Activated B cell treated with CpG ODN at 0.5 μM for 24 hours (primary cell): ENCODE results near the gene LARGE1. TPM values are rescaled to one million over a fixed set of nuclear protein-coding genes. Genes with fewer than 3 reads are reported as not detected.

Source experiments
- ATAC-seq: fragments of 200-7000 bp; cut with Tn5 transposase; one replicate; pipeline ENCODE4 v1.10.0; 2021; ENCODE audit warnings: low read depth, mild to moderate bottlenecking, moderate library complexity
- CTCF ChIA-PET: fragments of 350-600 bp; sonication (Branson Sonifier 250); formaldehyde crosslinking; loops from one replicate; lab custom pipeline; 2021; ENCODE audit warnings: antibody characterized with exemption; lab: Charles Lee
- POLR2A ChIA-PET: fragments of 350-600 bp; sonication (Branson Sonifier 250); formaldehyde crosslinking; loops from one replicate; lab custom pipeline; 2021; ENCODE audit warnings: antibody characterized with exemption; lab: Charles Lee
- DNase-seq: peaks from one replicate; pipeline ENCODE4 v3.0.0; 2022
- H3K27ac Mint-ChIP-seq: one replicate; pipeline ENCODE4 v1.8.0; 2020; ENCODE audit warnings: mixed read lengths
- H3K27me3 Mint-ChIP-seq: one replicate; pipeline ENCODE4 v1.8.0; 2021; ENCODE audit warnings: mixed read lengths
- H3K36me3 Mint-ChIP-seq: one replicate; pipeline ENCODE4 v1.8.0; 2021; ENCODE audit warnings: low read depth, mixed read lengths
- H3K4me1 Mint-ChIP-seq: one replicate; pipeline ENCODE4 v1.8.0; 2021; ENCODE audit warnings: mixed read lengths
- H3K4me3 Mint-ChIP-seq: one replicate; pipeline ENCODE4 v1.8.0; 2020; ENCODE audit warnings: mild to moderate bottlenecking, mixed read lengths
- H3K9me3 Mint-ChIP-seq: one replicate; pipeline ENCODE4 v1.8.0; 2020; ENCODE audit warnings: mixed read lengths
- intact Hi-C: fragments of 100-400 bp; cut with micrococcal nuclease; formaldehyde crosslinking; loops from one replicate; pipeline ENCODE4 v1.15.1; 2024
- total RNA-seq: library from RNA; stranded (reverse); gene quantifications from 2 replicates; pipeline ENCODE4 v1.2.3, GENCODE V29; 2022
- TF ChIP-seq, protein P1 (sequence below): fragments of 200-600 bp; IDR thresholded peaks from one replicate; pipeline ENCODE4 v1.8.0; 2022; ENCODE audit warnings: antibody characterized with exemption, mild to moderate bottlenecking

The LARGE1 gene
- total RNA-seq, 1 donor from 2014 or later, result 22.2 TPM

DNA sequence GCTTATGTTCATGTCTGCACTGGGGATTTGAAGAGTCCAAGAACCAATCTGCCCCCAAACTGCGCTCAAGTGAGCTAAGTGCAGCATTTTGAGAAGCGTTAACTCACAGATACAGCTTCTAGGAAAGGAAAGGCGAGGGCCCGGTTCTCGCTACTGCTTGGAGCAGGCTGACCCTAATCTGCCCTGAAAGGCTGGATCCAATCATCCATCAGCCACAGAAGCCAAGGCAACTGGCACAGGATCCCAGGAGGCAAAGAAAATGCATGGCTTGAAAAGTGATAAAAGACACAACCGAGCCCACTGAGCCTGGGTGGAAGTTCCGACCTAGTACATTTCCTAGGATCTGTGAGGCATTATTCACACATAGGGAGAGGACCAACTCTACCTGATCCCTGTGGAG lies 174.8 kb downstream of the LARGE1 start:
- TF ChIP-seq, protein P1, sequence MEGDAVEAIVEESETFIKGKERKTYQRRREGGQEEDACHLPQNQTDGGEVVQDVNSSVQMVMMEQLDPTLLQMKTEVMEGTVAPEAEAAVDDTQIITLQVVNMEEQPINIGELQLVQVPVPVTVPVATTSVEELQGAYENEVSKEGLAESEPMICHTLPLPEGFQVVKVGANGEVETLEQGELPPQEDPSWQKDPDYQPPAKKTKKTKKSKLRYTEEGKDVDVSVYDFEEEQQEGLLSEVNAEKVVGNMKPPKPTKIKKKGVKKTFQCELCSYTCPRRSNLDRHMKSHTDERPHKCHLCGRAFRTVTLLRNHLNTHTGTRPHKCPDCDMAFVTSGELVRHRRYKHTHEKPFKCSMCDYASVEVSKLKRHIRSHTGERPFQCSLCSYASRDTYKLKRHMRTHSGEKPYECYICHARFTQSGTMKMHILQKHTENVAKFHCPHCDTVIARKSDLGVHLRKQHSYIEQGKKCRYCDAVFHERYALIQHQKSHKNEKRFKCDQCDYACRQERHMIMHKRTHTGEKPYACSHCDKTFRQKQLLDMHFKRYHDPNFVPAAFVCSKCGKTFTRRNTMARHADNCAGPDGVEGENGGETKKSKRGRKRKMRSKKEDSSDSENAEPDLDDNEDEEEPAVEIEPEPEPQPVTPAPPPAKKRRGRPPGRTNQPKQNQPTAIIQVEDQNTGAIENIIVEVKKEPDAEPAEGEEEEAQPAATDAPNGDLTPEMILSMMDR, result no peak
- DNase-seq, result no peak
- CTCF ChIA-PET, result no interaction called here
- peaks cover 5% of the 10 kb centered on the region for H3K36me3 Mint-ChIP-seq
- POLR2A ChIA-PET, result no interaction called here
- ATAC-seq, result no peak
- H3K4me3 Mint-ChIP-seq, result no peak overlapping the region
- intact Hi-C loops, result no loop called here
- H3K27me3 Mint-ChIP-seq, result no peaks in the 10 kb centered on the region
- H3K4me1 Mint-ChIP-seq, result peaks cover 56% of the 10 kb centered on the region
- H3K9me3 Mint-ChIP-seq, result no peaks in the 10 kb centered on the region
- no peak overlapping the region for H3K27ac Mint-ChIP-seq

DNA sequence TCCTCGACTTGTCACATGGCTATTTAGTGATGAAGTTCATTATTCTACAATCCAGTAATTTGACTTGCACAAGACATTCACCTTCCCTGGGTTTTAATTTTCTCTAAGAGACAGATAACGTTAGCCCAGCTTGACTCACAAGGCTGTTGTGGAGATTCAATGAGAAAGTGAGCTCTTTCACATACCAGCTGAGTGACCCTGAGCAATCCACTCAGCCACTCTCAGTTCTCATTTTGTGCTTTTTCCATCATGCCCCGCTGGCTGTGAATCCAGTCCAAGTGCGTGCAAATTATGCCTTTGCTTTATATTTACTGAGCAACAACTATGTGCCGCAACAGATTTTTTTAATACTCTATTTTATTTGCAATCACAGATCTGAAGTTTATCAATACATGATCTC lies 176.5 kb downstream of the LARGE1 start:
- CTCF ChIA-PET, result no interaction called here
- DNase-seq, result no peak
- Mint-ChIP-seq H3K9me3 (no peaks in the 10 kb centered on the region), H3K27me3 (no peaks in the 10 kb centered on the region), H3K36me3 (peaks cover 5% of the 10 kb centered on the region), H3K27ac (no peak overlapping the region), H3K4me1 (peaks cover 53% of the 10 kb centered on the region), H3K4me3 (no peak overlapping the region)
- POLR2A ChIA-PET, result interaction anchor here (0.6 kb wide), 1 partner anchor 1951 kb away, joined by 8 read pairs; no protein-coding TSS in a partner anchor
- peak; percentile 65 for ATAC-seq
- intact Hi-C loops, result loop anchor here (2.0 kb wide), 1 partner anchor 225 kb away; no protein-coding TSS in a partner anchor
- TF ChIP-seq, protein P1, result no peak

DNA sequence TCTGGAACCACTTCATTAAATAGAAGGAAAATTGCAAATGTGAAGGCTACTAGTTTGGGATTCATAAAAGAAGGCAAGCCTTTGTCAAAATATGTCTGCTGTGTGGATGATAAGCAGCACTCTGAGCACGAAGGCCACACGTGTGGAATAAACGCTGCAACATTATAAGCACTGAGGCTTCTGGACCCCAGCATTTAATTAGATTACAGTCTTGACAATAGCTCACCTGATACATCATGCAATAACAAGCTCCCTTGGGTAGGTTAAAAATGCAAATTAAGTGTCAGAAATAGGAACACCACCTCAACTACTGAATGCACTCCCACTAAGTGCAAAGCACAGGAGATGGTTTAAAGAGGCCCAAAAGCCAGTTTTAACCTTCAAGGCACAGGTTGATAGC lies 179.3 kb downstream of the LARGE1 start:
- Mint-ChIP-seq H3K27me3 (no peaks in the 10 kb centered on the region), H3K9me3 (peaks cover 2% of the 10 kb centered on the region), H3K4me3 (no peak overlapping the region), H3K27ac (no peak overlapping the region), H3K4me1 (peaks cover 46% of the 10 kb centered on the region), H3K36me3 (peaks cover 9% of the 10 kb centered on the region)
- POLR2A ChIA-PET, result no interaction called here
- DNase-seq, result no peak
- intact Hi-C loops, result no loop called here
- ATAC-seq, result no peak
- TF ChIP-seq, protein P1, result no peak
- CTCF ChIA-PET, result no interaction called here

DNA sequence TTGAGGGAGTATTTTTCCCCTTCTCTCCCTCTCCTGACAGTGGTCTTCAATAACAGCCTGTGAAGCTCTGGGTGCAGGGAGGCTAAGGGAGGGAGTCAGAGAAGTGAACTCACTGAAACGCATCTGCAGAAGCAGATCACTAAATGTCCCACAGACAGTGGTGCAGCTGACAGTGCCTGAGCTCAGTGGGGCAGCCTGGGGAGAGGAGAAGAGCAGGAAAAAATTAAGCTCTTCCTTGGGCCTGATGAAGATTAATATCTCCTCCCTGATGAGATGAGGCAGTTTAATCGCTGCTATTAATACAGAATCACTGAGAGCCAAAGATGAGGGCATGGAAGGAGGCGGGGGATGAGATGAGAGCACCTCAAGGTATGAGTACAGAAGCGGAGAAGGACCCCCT lies 180.8 kb downstream of the LARGE1 start:
- ChIA-PET POLR2A (no interaction called here), CTCF (no interaction called here)

DNA sequence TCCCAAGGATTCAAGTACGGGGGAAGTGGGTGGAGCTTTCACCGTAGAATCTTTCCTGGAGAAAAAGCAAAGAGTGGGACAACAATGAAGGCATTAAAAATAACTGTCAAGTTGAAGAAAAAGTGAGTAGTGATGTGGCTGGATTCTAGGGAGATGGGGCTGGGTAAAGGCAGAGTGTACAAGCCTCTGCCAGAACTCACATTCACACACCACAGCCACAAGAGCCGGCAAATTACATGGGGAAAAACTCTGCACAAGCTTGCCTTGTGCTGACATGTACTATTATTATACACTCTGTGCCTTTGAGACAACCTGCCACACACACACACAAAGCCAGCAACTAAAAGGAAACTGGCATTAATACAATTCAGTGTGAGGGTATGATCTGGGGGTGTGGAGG lies 182.6 kb downstream of the LARGE1 start:
- intact Hi-C loops, result no loop called here
- Mint-ChIP-seq H3K9me3 (peaks cover 3% of the 10 kb centered on the region), H3K36me3 (peaks cover 10% of the 10 kb centered on the region), H3K4me1 (peaks cover 25% of the 10 kb centered on the region), H3K27me3 (no peaks in the 10 kb centered on the region), H3K27ac (no peak overlapping the region), H3K4me3 (no peak overlapping the region)
- CTCF ChIA-PET, result no interaction called here
- DNase-seq (no peak), ATAC-seq (no peak)
- TF ChIP-seq, protein P1, result no peak
- POLR2A ChIA-PET, result no interaction called here

More for the DNA sequence above, 180.8 kb downstream of the LARGE1 start:
- Mint-ChIP-seq H3K27ac (no peak overlapping the region), H3K4me3 (no peak overlapping the region), H3K36me3 (peaks cover 11% of the 10 kb centered on the region), H3K27me3 (no peaks in the 10 kb centered on the region), H3K4me1 (peaks cover 41% of the 10 kb centered on the region), H3K9me3 (peaks cover 3% of the 10 kb centered on the region)
- TF ChIP-seq, protein P1, result no peak
- DNase-seq (no peak), ATAC-seq (no peak)
- intact Hi-C loops, result no loop called here
